ENCODE measurements around the gene AIP. TPM values are rescaled to one million over a fixed set of nuclear protein-coding genes. Genes with fewer than 3 reads are reported as not detected.

AIP gene
- total and polyA plus RNA-seq, 9 of the 15 experiments (the other 6 are each of a cell fraction or from before 2014, with no cell fraction given): 5.2 to 92.5 (median 52.7) TPM

GRCh38 chr11:67435727-67436458 lies 46.9 kb upstream of the AIP start (continued):
- TF ChIP-seq FIP1L1 (IDR thresholded peaks at IDR 0.05; ENCODE audit: low read depth, low read length, poor library complexity, severe bottlenecking): peak; percentile 33
- peak; percentile 53; the same call in 1 of the 2 replicates for TF ChIP-seq ZNF143 (CRISPR knock-in tag; IDR thresholded peaks at IDR 0.05)
- TF ChIP-seq EZH2 (IDR thresholded peaks at IDR 0.05; ENCODE audit: borderline replicate concordance, low read depth, low read length): no peak

GRCh38 chr11:67436459-67437081 lies 46.3 kb upstream of the AIP start:
- CTCF ChIA-PET (ENCODE audit: low intra/inter-chr PET ratio): no interaction called here
- no TSS peak for BruUV-seq (replicated peaks)
- TF ChIP-seq KLF6 (CRISPR knock-in tag; IDR thresholded peaks at IDR 0.05; ENCODE audit: borderline replicate concordance) (no peak), ESRRA (IDR thresholded peaks at IDR 0.05; ENCODE audit: borderline replicate concordance, low read depth) (peak; percentile 33; the same call in 1 of the 2 replicates), ZNF232 (CRISPR knock-in tag; IDR thresholded peaks at IDR 0.05) (no peak), MAX (CRISPR knock-in tag; IDR thresholded peaks at IDR 0.05) (peak; percentile 49; the same call in 1 of the 2 replicates), BCL6 (CRISPR knock-in tag; IDR thresholded peaks at IDR 0.05) (no peak), TFAP4 (CRISPR knock-in tag; IDR thresholded peaks at IDR 0.05; ENCODE audit: borderline replicate concordance) (peak; percentile 92), JUND (IDR thresholded peaks at IDR 0.05; ENCODE audit: borderline replicate concordance, low read depth, low read length) (peak; percentile 42), JUND (tag; IDR thresholded peaks at IDR 0.05; ENCODE audit: borderline replicate concordance, low read depth, low read length) (no peak; the same call in 2 of the 3 replicates), SMAD3 (CRISPR knock-in tag; conservative IDR thresholded peaks at IDR 0.05) (no peak), LEF1 (IDR thresholded peaks at IDR 0.05) (peak; percentile 72; the same call in 1 of the 2 replicates), ZNF507 (tag; conservative IDR thresholded peaks at IDR 0.05) (no peak), MTA3 (IDR thresholded peaks at IDR 0.05; ENCODE audit: borderline replicate concordance) (0 out of 2 replicates have a peak, but pooled peaks have one; percentile 21), LARP7 (IDR thresholded peaks at IDR 0.05) (0 out of 2 replicates have a peak, but pooled peaks have one; percentile 19), SIN3A (IDR thresholded peaks at IDR 0.05; ENCODE audit: borderline replicate concordance in 2 of 2, control insufficient read depth in 1 of 2, low read depth in 2 of 2, low read length in 2 of 2) (peak in 1 of 2 experiments; percentile 57; a peak in 1 of 4 replicates), NEUROD1 (IDR thresholded peaks at IDR 0.05; ENCODE audit: borderline replicate concordance, low read depth, low read length, partially characterized antibody) (peak; percentile 32)

More at GRCh38 chr11:67436459-67437081, 46.3 kb upstream of the AIP start:
- Histone ChIP-seq H2AFZ (ENCODE audit: low read depth, low read length) (no peak overlapping the region), H3K27ac (ENCODE audit: extremely low read depth, low read depth, low read length) (peak overlapping the region; percentile 86), H3K9me1 (ENCODE audit: control insufficient read depth, insufficient read depth, low read length) (peaks cover 4% of the 10 kb centered on the region), H3K4me3 (no peak overlapping the region), H3K9me3 (replicated peaks; ENCODE audit: control insufficient read depth, insufficient read depth, low read depth, low read length) (no peaks in the 10 kb centered on the region), H3K79me2 (ENCODE audit: control insufficient read depth, insufficient read depth, low read length) (no peaks in the 10 kb centered on the region; the same call in 2 of the 3 replicates), H3K36me3 (ENCODE audit: control insufficient read depth, insufficient read depth, low read length) (peaks cover 89% of the 10 kb centered on the region; the same call in 2 of the 3 replicates), H3K27me3 (ENCODE audit: control insufficient read depth in 2 of 2, insufficient read depth in 2 of 2, low read length in 2 of 2) (no peaks in the 10 kb centered on the region), H4K20me1 (replicated peaks; ENCODE audit: control insufficient read depth, insufficient read depth, low read length) (no peaks in the 10 kb centered on the region), H3K4me2 (ENCODE audit: insufficient read depth, low read length) (peak overlapping the region; percentile 1; the same call in 1 of the 2 replicates), H3K9ac (ENCODE audit: insufficient read depth in 1 of 2, low read depth in 2 of 2, low read length in 2 of 2) (peak overlapping the region; percentile 53 to 87), H3K4me1 (replicated peaks in 1 of 2; ENCODE audit: control insufficient read depth in 2 of 2, insufficient read depth in 2 of 2, low read length in 2 of 2) (peaks cover 16 to 87% of the 10 kb centered on the region in 2 experiments)
- DNase-seq (ENCODE audit: extremely low read depth in 1 of 4, low spot score in 3 of 4) (peak; percentile 54 to 85 (median 69)), ATAC-seq (peak; percentile 79), FAIRE-seq (peak; percentile 87)
- in situ Hi-C loops (cut with MboI): no loop called here
- intact Hi-C loops (cut with micrococcal nuclease): no loop called here
- POLR2A ChIA-PET: interaction anchor here (0.7 to 3.0 kb wide), 6 partner anchors 7 to 125 kb away, joined by 3 to 21 read pairs (median 4); partner anchors contain the start of gene RPS6KB2
- WGBS (ENCODE audit: insufficient coverage, low coverage, missing lambda C conversion rate): 12% methylated on average over 6 of the region's 6 CpGs

Measured in K562 (cell line).